ENCODE data around the gene DRAM1. TPM values are rescaled to one million over a fixed set of nuclear protein-coding genes. Genes with fewer than 3 reads are reported as not detected.
"Not testable (repeated sequence)": the region's sequence is repeated elsewhere in the genome, so short reads cannot be mapped to it uniquely, and the experiment has no call there.

Gene DRAM1
- total and polyA plus RNA-seq, 4 donors, result 4.0 to 5.3 (median 4.6) TPM

GRCh38 chr12:101891462-101891971, 14.1 kb downstream of the DRAM1 start:
- no peaks in the 10 kb centered on the region for H3K4me1 ChIP-seq (ENCODE audit: control insufficient read depth, insufficient read depth, low read length)
- H3K27me3 ChIP-seq (ENCODE audit: control insufficient read depth, insufficient read depth, low read length), result no peaks in the 10 kb centered on the region
- H3K27ac ChIP-seq (ENCODE audit: low read depth, low read length), result no peak overlapping the region
- no peak overlapping the region for H3K4me3 ChIP-seq (ENCODE audit: low read depth, low read length)
- WGBS (ENCODE audit: insufficient coverage), result no CpG with 5 or more reads among the region's 3 CpGs
- H3K9me3 ChIP-seq (ENCODE audit: control insufficient read depth, insufficient read depth, low read length), result no peaks in the 10 kb centered on the region
- no peak for DNase-seq (ENCODE audit: low read depth in 4 of 6, low spot score in 6 of 6)
- no peaks in the 10 kb centered on the region for H3K36me3 ChIP-seq (ENCODE audit: control insufficient read depth, insufficient read depth, low read length)

DNA sequence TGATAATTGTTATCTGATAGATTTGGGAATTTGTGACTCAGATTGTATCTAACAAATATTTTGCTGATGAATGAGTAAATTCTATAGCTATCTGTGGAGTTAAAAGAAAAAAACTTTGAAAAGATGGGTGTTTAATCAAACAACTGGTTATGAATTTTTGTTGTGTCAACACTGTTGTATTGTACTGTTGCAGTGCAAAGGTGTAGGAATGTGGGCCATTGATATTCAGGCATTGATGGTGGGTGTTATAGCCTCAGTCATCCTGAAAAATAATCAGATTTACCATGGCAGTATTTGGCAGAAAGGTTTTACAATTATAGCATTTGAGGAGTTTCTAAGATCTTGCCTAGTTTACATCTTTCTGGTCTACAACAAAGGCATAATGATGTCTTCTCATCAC, 15.4 kb downstream of the DRAM1 start:
- no peaks in the 10 kb centered on the region for H3K4me1 ChIP-seq (ENCODE audit: control insufficient read depth, insufficient read depth, low read length)
- H3K4me3 ChIP-seq (ENCODE audit: low read depth, low read length), result no peak overlapping the region
- H3K36me3 ChIP-seq (ENCODE audit: control insufficient read depth, insufficient read depth, low read length), result no peaks in the 10 kb centered on the region
- no peaks in the 10 kb centered on the region for H3K9me3 ChIP-seq (ENCODE audit: control insufficient read depth, insufficient read depth, low read length)
- no peaks in the 10 kb centered on the region for H3K27me3 ChIP-seq (ENCODE audit: control insufficient read depth, insufficient read depth, low read length)
- DNase-seq (ENCODE audit: low read depth in 4 of 6, low spot score in 6 of 6), result no peak
- H3K27ac ChIP-seq (ENCODE audit: low read depth, low read length), result no peak overlapping the region

GRCh38 chr12:101901777-101902176, 24.4 kb downstream of the DRAM1 start:
- WGBS (ENCODE audit: insufficient coverage), result no CpG with 5 or more reads among the region's 3 CpGs
- Histone ChIP-seq H3K27me3 (ENCODE audit: control insufficient read depth, insufficient read depth, low read length) (no peaks in the 10 kb centered on the region), H3K36me3 (ENCODE audit: control insufficient read depth, insufficient read depth, low read length) (no peaks in the 10 kb centered on the region), H3K9me3 (ENCODE audit: control insufficient read depth, insufficient read depth, low read length) (no peaks in the 10 kb centered on the region), H3K4me3 (ENCODE audit: low read depth, low read length) (no peak overlapping the region), H3K4me1 (ENCODE audit: control insufficient read depth, insufficient read depth, low read length) (no peaks in the 10 kb centered on the region), H3K27ac (ENCODE audit: low read depth, low read length) (no peak overlapping the region)
- DNase-seq (ENCODE audit: low read depth in 4 of 6, low spot score in 6 of 6), result no peak

DNA sequence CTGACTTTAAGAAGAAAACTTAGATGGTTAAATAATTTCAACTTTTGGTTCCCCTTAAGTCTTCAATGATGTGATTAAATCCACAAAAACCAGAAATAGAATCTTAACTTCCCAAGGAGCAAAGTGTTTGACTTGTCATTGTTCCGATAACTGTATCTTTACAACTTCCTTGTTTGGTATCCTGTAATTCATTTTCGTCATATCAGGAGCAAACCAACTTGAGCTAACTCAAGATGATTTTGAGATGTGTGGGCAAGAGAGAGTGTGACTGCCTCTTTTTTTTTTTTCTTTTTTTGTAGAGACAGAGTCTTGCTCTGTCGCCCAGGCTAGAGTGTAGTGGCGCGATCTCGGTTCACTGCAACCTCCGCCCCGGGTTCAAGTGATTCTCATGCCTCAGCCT, 25.3 kb downstream of the DRAM1 start:
- no peak overlapping the region for H3K4me3 ChIP-seq (ENCODE audit: low read depth, low read length)
- no peaks in the 10 kb centered on the region for H3K27me3 ChIP-seq (ENCODE audit: control insufficient read depth, insufficient read depth, low read length)
- no peaks in the 10 kb centered on the region for H3K9me3 ChIP-seq (ENCODE audit: control insufficient read depth, insufficient read depth, low read length)
- no peak overlapping the region for H3K27ac ChIP-seq (ENCODE audit: low read depth, low read length)
- no peak for DNase-seq (ENCODE audit: low read depth in 4 of 6, low spot score in 6 of 6)
- H3K4me1 ChIP-seq (ENCODE audit: control insufficient read depth, insufficient read depth, low read length), result no peaks in the 10 kb centered on the region
- WGBS (ENCODE audit: insufficient coverage), result no CpG with 5 or more reads among the region's 8 CpGs
- H3K36me3 ChIP-seq (ENCODE audit: control insufficient read depth, insufficient read depth, low read length), result no peaks in the 10 kb centered on the region

- WGBS (ENCODE audit: insufficient coverage), result 100% methylated on average over 2 of the region's 2 CpGs
These were observed 28.8 kb downstream of the DRAM1 start for GRCh38 chr12:101906226-101906625.

DNA sequence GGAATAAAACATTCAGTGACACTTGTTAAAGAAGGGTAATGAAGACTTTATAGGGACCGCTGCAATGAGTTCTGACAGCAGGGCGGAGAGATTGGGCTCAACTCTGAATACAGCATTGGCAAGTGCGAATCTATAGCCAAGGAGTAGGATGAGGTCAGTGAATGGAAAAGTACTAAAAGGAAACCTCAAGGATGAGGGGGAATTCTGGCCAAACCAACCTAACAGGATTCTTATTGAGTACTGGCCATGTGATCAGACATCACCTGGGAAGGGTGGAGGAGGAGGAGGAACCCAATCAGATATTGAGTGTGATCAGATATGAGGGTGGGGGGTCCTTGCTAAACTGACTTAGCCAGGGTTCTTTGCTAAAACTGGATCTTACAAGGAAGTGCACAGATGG, 31.0 kb downstream of the DRAM1 start:
- no peaks in the 10 kb centered on the region for H3K27me3 ChIP-seq (ENCODE audit: control insufficient read depth, insufficient read depth, low read length)
- no peak overlapping the region for H3K27ac ChIP-seq (ENCODE audit: low read depth, low read length)
- no peaks in the 10 kb centered on the region for H3K36me3 ChIP-seq (ENCODE audit: control insufficient read depth, insufficient read depth, low read length)
- no peaks in the 10 kb centered on the region for H3K4me1 ChIP-seq (ENCODE audit: control insufficient read depth, insufficient read depth, low read length)
- no peak overlapping the region for H3K4me3 ChIP-seq (ENCODE audit: low read depth, low read length)
- no peaks in the 10 kb centered on the region for H3K9me3 ChIP-seq (ENCODE audit: control insufficient read depth, insufficient read depth, low read length)
- 93% methylated on average over 3 of the region's 3 CpGs for WGBS (ENCODE audit: insufficient coverage)
- no peak for DNase-seq (ENCODE audit: low read depth in 4 of 6, low spot score in 6 of 6)

More at GRCh38 chr12:101906226-101906625, 28.8 kb downstream of the DRAM1 start:
- Histone ChIP-seq H3K27ac (ENCODE audit: low read depth, low read length) (no peak overlapping the region), H3K4me1 (ENCODE audit: control insufficient read depth, insufficient read depth, low read length) (no peaks in the 10 kb centered on the region), H3K4me3 (ENCODE audit: low read depth, low read length) (no peak overlapping the region), H3K27me3 (ENCODE audit: control insufficient read depth, insufficient read depth, low read length) (no peaks in the 10 kb centered on the region), H3K36me3 (ENCODE audit: control insufficient read depth, insufficient read depth, low read length) (no peaks in the 10 kb centered on the region), H3K9me3 (ENCODE audit: control insufficient read depth, insufficient read depth, low read length) (no peaks in the 10 kb centered on the region)
- DNase-seq (ENCODE audit: low read depth in 4 of 6, low spot score in 6 of 6), result no peak

DNA sequence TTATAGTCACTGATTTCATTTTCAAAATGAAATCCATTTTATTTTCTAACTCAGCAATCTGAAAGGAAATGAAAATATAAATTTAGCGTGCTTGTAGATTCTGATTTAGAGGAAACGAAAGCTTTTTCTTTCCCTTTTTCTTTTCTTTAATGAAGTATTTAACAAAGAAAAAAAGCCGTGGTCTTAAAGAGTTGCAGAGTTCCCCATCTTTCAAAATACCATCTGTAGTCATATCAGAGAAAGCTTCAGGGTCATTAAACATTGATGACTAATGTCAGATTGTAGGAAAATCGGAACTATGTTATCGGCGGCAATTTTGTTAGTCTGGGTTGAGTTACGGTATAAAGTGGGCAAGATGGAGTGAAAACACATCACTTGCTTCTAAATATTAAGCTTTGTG, 32.3 kb downstream of the DRAM1 start:
- H3K4me1 ChIP-seq (ENCODE audit: control insufficient read depth, insufficient read depth, low read length), result no peaks in the 10 kb centered on the region
- no peaks in the 10 kb centered on the region for H3K9me3 ChIP-seq (ENCODE audit: control insufficient read depth, insufficient read depth, low read length)
- no CpG with 5 or more reads among the region's 7 CpGs for WGBS (ENCODE audit: insufficient coverage)
- no peaks in the 10 kb centered on the region for H3K27me3 ChIP-seq (ENCODE audit: control insufficient read depth, insufficient read depth, low read length)
- no peak overlapping the region for H3K4me3 ChIP-seq (ENCODE audit: low read depth, low read length)
- H3K36me3 ChIP-seq (ENCODE audit: control insufficient read depth, insufficient read depth, low read length), result no peaks in the 10 kb centered on the region
- DNase-seq (ENCODE audit: low read depth in 4 of 6, low spot score in 6 of 6), result no peak
- H3K27ac ChIP-seq (ENCODE audit: low read depth, low read length), result no peak overlapping the region

DNA sequence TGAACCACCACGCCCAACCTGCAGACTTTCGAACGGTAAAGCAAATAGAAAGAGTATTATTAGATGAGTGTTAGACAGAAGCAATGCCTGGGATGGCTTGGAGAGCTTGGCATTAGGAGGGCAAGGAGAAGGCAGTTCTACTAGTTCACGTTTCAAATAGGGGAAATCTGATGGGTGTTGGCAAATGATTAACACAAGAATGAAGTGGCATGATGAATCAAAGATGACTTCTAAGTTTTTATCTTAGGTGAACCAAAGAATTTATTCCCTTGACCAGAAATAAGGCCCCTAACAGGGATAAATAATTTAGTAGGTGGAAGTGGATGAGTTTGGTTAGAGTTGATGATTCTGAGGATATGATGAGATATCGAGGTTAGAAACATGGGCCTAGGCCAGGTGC, 38.5 kb downstream of the DRAM1 start:
- 90% methylated on average over 4 of the region's 5 CpGs for WGBS (ENCODE audit: insufficient coverage)
- H3K4me3 ChIP-seq (ENCODE audit: low read depth, low read length), result no peak overlapping the region
- DNase-seq (ENCODE audit: low read depth in 4 of 6, low spot score in 6 of 6), result no peak

GRCh38 chr12:101918805-101919204, 41.4 kb downstream of the DRAM1 start:
- H3K4me3 ChIP-seq (ENCODE audit: low read depth, low read length); H3K9me3 ChIP-seq (ENCODE audit: control insufficient read depth, insufficient read depth, low read length); DNase-seq (ENCODE audit: low read depth in 4 of 6, low spot score in 6 of 6); H3K27me3 ChIP-seq (ENCODE audit: control insufficient read depth, insufficient read depth, low read length); H3K27ac ChIP-seq (ENCODE audit: low read depth, low read length); H3K36me3 ChIP-seq (ENCODE audit: control insufficient read depth, insufficient read depth, low read length); H3K4me1 ChIP-seq (ENCODE audit: control insufficient read depth, insufficient read depth, low read length): not testable (repeated sequence)
- 100% methylated on average over 1 of the region's 4 CpGs for WGBS (ENCODE audit: insufficient coverage)

More for the DNA sequence above, 38.5 kb downstream of the DRAM1 start:
- no peaks in the 10 kb centered on the region for H3K9me3 ChIP-seq (ENCODE audit: control insufficient read depth, insufficient read depth, low read length)
- H3K36me3 ChIP-seq (ENCODE audit: control insufficient read depth, insufficient read depth, low read length), result no peaks in the 10 kb centered on the region
- no peaks in the 10 kb centered on the region for H3K27me3 ChIP-seq (ENCODE audit: control insufficient read depth, insufficient read depth, low read length)
- no peaks in the 10 kb centered on the region for H3K4me1 ChIP-seq (ENCODE audit: control insufficient read depth, insufficient read depth, low read length)
- no peak overlapping the region for H3K27ac ChIP-seq (ENCODE audit: low read depth, low read length)

DNA sequence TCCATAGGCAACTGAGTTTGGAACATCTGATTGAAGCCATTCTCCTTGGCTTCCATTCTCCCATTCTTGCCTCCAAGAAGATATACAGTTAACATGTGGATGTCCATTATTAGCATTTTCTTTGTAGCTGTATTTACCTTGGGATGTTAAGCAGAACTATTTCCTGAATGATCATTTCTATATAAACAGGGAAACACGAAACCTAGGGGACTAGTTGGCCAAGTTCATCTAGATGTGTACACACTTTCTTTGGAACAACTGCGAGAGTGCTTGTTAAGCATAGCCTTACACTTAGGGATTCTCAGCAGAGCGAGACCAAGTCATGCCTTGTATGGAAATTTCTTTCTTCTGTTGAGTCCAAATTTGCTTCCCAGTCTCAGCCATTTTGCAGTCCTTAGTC, 42.1 kb downstream of the DRAM1 start:
- no peaks in the 10 kb centered on the region for H3K36me3 ChIP-seq (ENCODE audit: control insufficient read depth, insufficient read depth, low read length)
- H3K4me1 ChIP-seq (ENCODE audit: control insufficient read depth, insufficient read depth, low read length), result no peaks in the 10 kb centered on the region
- WGBS (ENCODE audit: insufficient coverage), result 79% methylated on average over 3 of the region's 3 CpGs
- H3K9me3 ChIP-seq (ENCODE audit: control insufficient read depth, insufficient read depth, low read length), result no peaks in the 10 kb centered on the region
- no peak overlapping the region for H3K27ac ChIP-seq (ENCODE audit: low read depth, low read length)
- no peak for DNase-seq (ENCODE audit: low read depth in 4 of 6, low spot score in 6 of 6)
- no peak overlapping the region for H3K4me3 ChIP-seq (ENCODE audit: low read depth, low read length)
- H3K27me3 ChIP-seq (ENCODE audit: control insufficient read depth, insufficient read depth, low read length), result no peaks in the 10 kb centered on the region
